MM.1S (cell line): ENCODE measurements around the gene ACAA2.

Source experiments
- EZH2phosphoT487 ChIP-seq: fragments of 300-600 bp; sonication (generic); IDR thresholded peaks from 2 replicates; pipeline ENCODE4 v1.6.1; 2018; ENCODE audit warnings: antibody characterized with exemption, low read length
- TF ChIP-seq, protein P1 (sequence below): fragments of 300-600 bp; sonication (generic); IDR thresholded peaks from 2 replicates; pipeline ENCODE4 v1.5.1; 2016; ENCODE audit warnings: antibody characterized with exemption, low read length, mixed read lengths

- TF ChIP-seq, protein P1, sequence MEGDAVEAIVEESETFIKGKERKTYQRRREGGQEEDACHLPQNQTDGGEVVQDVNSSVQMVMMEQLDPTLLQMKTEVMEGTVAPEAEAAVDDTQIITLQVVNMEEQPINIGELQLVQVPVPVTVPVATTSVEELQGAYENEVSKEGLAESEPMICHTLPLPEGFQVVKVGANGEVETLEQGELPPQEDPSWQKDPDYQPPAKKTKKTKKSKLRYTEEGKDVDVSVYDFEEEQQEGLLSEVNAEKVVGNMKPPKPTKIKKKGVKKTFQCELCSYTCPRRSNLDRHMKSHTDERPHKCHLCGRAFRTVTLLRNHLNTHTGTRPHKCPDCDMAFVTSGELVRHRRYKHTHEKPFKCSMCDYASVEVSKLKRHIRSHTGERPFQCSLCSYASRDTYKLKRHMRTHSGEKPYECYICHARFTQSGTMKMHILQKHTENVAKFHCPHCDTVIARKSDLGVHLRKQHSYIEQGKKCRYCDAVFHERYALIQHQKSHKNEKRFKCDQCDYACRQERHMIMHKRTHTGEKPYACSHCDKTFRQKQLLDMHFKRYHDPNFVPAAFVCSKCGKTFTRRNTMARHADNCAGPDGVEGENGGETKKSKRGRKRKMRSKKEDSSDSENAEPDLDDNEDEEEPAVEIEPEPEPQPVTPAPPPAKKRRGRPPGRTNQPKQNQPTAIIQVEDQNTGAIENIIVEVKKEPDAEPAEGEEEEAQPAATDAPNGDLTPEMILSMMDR = no peak
- no peak for TF ChIP-seq EZH2phosphoT487
Measured at GRCh38 chr18:49857708-49858107, 44.4 kb upstream of the ACAA2 start.
